Measurements from ENCODE around the gene ATOX1. TPM values are rescaled to one million over a fixed set of nuclear protein-coding genes. Genes with fewer than 3 reads are reported as not detected.
A peak's percentile ranks its signal among the peaks of the same experiment; 100 is the strongest.

The ATOX1 gene
- total and polyA plus RNA-seq, 2 of the 13 experiments (the other 11 are each of a cell fraction or from before 2014, with no cell fraction given), result 62.4 to 124 TPM

DNA sequence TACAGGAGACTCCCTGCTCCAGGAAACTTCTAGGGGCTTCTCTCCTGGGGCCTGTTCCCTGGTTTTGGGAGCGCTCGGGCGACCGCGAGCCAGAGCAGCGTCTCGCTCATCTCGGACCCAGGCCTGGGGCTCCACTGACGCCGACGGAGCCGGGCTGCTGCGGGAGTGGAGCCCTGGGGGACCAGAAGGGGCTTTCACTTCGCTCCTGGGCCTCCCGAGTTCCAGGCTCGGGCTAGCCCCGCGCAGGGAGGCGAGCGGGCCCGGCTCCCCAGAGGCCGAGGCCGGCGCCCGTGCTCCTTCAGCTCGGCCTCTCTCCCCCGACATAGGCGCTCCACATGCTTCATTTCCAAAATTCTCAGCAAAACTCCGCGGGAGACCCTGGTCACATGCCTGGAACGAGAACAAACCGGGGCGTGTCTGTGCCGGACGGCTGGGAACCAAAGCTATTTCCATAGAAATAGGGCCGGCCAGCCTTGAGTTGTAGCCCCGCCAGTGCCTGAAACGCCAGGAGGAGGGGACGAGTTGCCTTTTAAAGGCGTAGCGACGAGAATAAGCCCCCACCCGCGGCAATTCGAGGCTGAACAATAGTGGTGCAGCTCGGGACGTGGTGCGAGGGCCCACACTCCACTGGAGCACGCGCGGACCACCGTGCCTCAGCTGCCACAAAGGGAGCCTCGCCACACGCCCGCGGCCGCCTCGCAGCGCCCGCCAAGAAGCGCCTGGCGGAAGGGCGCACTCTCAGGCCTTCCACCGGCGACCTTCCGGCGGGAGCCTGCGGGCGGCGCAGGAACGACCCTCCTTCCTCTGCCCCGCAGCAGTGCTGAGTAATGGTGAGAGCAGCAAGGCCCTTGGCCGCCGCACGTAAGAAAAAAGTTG, 12.2 kb upstream of the ATOX1 start:
- H3K4me3 ChIP-seq (replicated peaks in 1 of 3; ENCODE audit: insufficient read depth in 1 of 3, low read depth in 2 of 3, low read length in 3 of 3), result peak overlapping the region; percentile 48 to 68 (median 57); a peak in 5 of 6 replicates
- H2AFZ ChIP-seq (ENCODE audit: low read length), result no peak overlapping the region
- intact Hi-C loops (cut with micrococcal nuclease; ENCODE audit: unreplicated experiment), result loop anchor here (1.0 to 5.0 kb wide), 5 partner anchors 12 to 518 kb away; partner anchors contain the start of genes ATOX1 and GM2A
- ATAC-seq, result peak; percentile 9
- peak overlapping the region; percentile 79 for H3K9ac ChIP-seq (ENCODE audit: insufficient read depth, low read depth, low read length)
- peaks cover 35% of the 10 kb centered on the region for H4K20me1 ChIP-seq (ENCODE audit: insufficient read depth, low read length)
- TSS peak; percentile 86 for BruUV-seq (replicated peaks)
- 76% methylated on average over 62 of the region's 75 CpGs for WGBS (ENCODE audit: low lambda C conversion rate)
- in situ Hi-C loops (cut with HindIII; ENCODE audit: extremely low pct_ligation_motif_present, low pct_unique_long_range_greater_than_20kb), result no loop called here
- ChIA-PET POLR2A (interaction anchor here (0.7 to 5.4 kb wide), 25 partner anchors 7 to 690 kb away, joined by 3 to 148 read pairs (median 6); partner anchors contain the start of genes ATOX1, GM2A, SLC36A1 and SPARC), CTCF (ENCODE audit: low intra/inter-chr PET ratio, low total read pairs) (interaction anchor here (0.7 to 1.1 kb wide), 2 partner anchors 12 to 119 kb away, joined by 3 read pairs; partner anchors contain the start of gene ATOX1)
- peaks cover 29% of the 10 kb centered on the region for H3K4me1 ChIP-seq (ENCODE audit: insufficient read depth, low read length)
- H3K79me2 ChIP-seq (ENCODE audit: insufficient read depth, low read length), result peaks cover 36% of the 10 kb centered on the region
- FAIRE-seq, result no peak
- no peaks in the 10 kb centered on the region for H3K36me3 ChIP-seq (replicated peaks in 1 of 2; ENCODE audit: control insufficient read depth in 1 of 2, insufficient read depth in 2 of 2, low read length in 2 of 2)
- H3K27ac ChIP-seq (ENCODE audit: extremely low read length, insufficient read depth, low read length), result peak overlapping the region; percentile 93
- H3K4me2 ChIP-seq (ENCODE audit: low read depth, low read length), result peak overlapping the region; percentile 71
- DNase-seq (ENCODE audit: low spot score), result no peak
- H3K9me3 ChIP-seq (ENCODE audit: low read length), result no peaks in the 10 kb centered on the region
- H3K27me3 ChIP-seq (ENCODE audit: control insufficient read depth in 1 of 2, insufficient read depth in 2 of 2, low read length in 2 of 2), result no peaks in the 10 kb centered on the region; a peak in 1 of 5 replicates
- no peak for TF ChIP-seq RBM39 (IDR thresholded peaks at IDR 0.05; ENCODE audit: low read depth, low read length, poor library complexity, severe bottlenecking)
- no peak for TF ChIP-seq ETV6 (CRISPR knock-in tag; conservative IDR thresholded peaks at IDR 0.05)
- TF ChIP-seq NAIF1 (CRISPR knock-in tag; IDR thresholded peaks at IDR 0.05; ENCODE audit: borderline replicate concordance), result no peak
- no peak for TF ChIP-seq IKZF4 (CRISPR knock-in tag; IDR thresholded peaks at IDR 0.05; ENCODE audit: borderline replicate concordance, low read depth, not compliant biosample characterization)
- TF ChIP-seq HMG20A (CRISPR knock-in tag; IDR thresholded peaks at IDR 0.05; ENCODE audit: borderline replicate concordance), result no peak
- no peak; the same call in 1 of the 2 replicates for TF ChIP-seq ZFX (CRISPR knock-in tag; IDR thresholded peaks at IDR 0.05; ENCODE audit: low read depth)
- TF ChIP-seq ZBTB8A (CRISPR knock-in tag; IDR thresholded peaks at IDR 0.05; ENCODE audit: borderline replicate concordance, low read depth), result no peak
- no peak for TF ChIP-seq HIVEP1 (CRISPR knock-in tag; IDR thresholded peaks at IDR 0.05)
- TF ChIP-seq HHEX (CRISPR knock-in tag; IDR thresholded peaks at IDR 0.05), result no peak
- TF ChIP-seq, protein P1, sequence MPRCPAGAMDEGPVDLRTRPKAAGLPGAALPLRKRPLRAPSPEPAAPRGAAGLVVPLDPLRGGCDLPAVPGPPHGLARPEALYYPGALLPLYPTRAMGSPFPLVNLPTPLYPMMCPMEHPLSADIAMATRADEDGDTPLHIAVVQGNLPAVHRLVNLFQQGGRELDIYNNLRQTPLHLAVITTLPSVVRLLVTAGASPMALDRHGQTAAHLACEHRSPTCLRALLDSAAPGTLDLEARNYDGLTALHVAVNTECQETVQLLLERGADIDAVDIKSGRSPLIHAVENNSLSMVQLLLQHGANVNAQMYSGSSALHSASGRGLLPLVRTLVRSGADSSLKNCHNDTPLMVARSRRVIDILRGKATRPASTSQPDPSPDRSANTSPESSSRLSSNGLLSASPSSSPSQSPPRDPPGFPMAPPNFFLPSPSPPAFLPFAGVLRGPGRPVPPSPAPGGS (CRISPR knock-in tag; IDR thresholded peaks at IDR 0.05), result no peak
- TF ChIP-seq SMAD3 (CRISPR knock-in tag; IDR thresholded peaks at IDR 0.05), result no peak
- TF ChIP-seq FOXA3 (CRISPR knock-in tag; IDR thresholded peaks at IDR 0.05), result no peak
- TF ChIP-seq ZNF20 (CRISPR knock-in tag; IDR thresholded peaks at IDR 0.05), result no peak
- TF ChIP-seq, protein P2, sequence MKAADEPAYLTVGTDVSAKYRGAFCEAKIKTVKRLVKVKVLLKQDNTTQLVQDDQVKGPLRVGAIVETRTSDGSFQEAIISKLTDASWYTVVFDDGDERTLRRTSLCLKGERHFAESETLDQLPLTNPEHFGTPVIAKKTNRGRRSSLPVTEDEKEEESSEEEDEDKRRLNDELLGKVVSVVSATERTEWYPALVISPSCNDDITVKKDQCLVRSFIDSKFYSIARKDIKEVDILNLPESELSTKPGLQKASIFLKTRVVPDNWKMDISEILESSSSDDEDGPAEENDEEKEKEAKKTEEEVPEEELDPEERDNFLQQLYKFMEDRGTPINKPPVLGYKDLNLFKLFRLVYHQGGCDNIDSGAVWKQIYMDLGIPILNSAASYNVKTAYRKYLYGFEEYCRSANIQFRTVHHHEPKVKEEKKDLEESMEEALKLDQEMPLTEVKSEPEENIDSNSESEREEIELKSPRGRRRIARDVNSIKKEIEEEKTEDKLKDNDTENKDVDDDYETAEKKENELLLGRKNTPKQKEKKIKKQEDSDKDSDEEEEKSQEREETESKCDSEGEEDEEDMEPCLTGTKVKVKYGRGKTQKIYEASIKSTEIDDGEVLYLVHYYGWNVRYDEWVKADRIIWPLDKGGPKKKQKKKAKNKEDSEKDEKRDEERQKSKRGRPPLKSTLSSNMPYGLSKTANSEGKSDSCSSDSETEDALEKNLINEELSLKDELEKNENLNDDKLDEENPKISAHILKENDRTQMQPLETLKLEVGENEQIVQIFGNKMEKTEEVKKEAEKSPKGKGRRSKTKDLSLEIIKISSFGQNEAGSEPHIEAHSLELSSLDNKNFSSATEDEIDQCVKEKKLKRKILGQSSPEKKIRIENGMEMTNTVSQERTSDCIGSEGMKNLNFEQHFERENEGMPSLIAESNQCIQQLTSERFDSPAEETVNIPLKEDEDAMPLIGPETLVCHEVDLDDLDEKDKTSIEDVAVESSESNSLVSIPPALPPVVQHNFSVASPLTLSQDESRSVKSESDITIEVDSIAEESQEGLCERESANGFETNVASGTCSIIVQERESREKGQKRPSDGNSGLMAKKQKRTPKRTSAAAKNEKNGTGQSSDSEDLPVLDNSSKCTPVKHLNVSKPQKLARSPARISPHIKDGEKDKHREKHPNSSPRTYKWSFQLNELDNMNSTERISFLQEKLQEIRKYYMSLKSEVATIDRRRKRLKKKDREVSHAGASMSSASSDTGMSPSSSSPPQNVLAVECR (CRISPR knock-in tag; IDR thresholded peaks at IDR 0.05; ENCODE audit: borderline replicate concordance), result no peak
- TF ChIP-seq ZNF550 (CRISPR knock-in tag; IDR thresholded peaks at IDR 0.05; ENCODE audit: borderline replicate concordance), result no peak
- TF ChIP-seq ZSCAN31 (CRISPR knock-in tag; IDR thresholded peaks at IDR 0.05; ENCODE audit: low read depth), result no peak
- no peak for TF ChIP-seq TCF7L2 (IDR thresholded peaks at IDR 0.05; ENCODE audit: low read depth, low read length)
- no peak for TF ChIP-seq ZNF720 (CRISPR knock-in tag; IDR thresholded peaks at IDR 0.05)
- TF ChIP-seq HOXA7 (CRISPR knock-in tag; IDR thresholded peaks at IDR 0.05), result no peak

Data from HepG2 (cell line).